ENCODE results near the gene XPR1.
A peak's percentile ranks its signal among the peaks of the same experiment; 100 is the strongest.

The XPR1 gene

GRCh38 chr1:180859306-180859705, 227.5 kb downstream of the XPR1 start:
- TF ChIP-seq POLR2AphosphoS5 (IDR thresholded peaks at IDR 0.05; ENCODE audit: low read depth, low read length), result no peak
- no peak for TF ChIP-seq SPI1 (IDR thresholded peaks at IDR 0.05; ENCODE audit: low read depth, low read length)
- TF ChIP-seq POU2F2 (IDR thresholded peaks at IDR 0.05; ENCODE audit: low read depth, low read length), result no peak
- TF ChIP-seq POLR2A (IDR thresholded peaks at IDR 0.05; ENCODE audit: low read depth, low read length), result no peak
- no peak for TF ChIP-seq PAX5 (IDR thresholded peaks at IDR 0.05; ENCODE audit: insufficient read depth, low read length, severe bottlenecking)
- TF ChIP-seq TAF1 (IDR thresholded peaks at IDR 0.05; ENCODE audit: low read depth, low read length), result no peak
- FAIRE-seq, result no peak

GRCh38 chr1:180860535-180860934, 228.7 kb downstream of the XPR1 start:
- DNase-seq (ENCODE audit: insufficient read length, low spot score) (no peak), FAIRE-seq (no peak)
- TF ChIP-seq POU2F2 (IDR thresholded peaks at IDR 0.05; ENCODE audit: low read depth, low read length) (no peak), POLR2AphosphoS5 (IDR thresholded peaks at IDR 0.05; ENCODE audit: low read depth, low read length) (no peak), PAX5 (IDR thresholded peaks at IDR 0.05; ENCODE audit: insufficient read depth, low read length, severe bottlenecking) (no peak), TAF1 (IDR thresholded peaks at IDR 0.05; ENCODE audit: low read depth, low read length) (no peak), POLR2A (IDR thresholded peaks at IDR 0.05; ENCODE audit: low read depth, low read length) (no peak), SPI1 (IDR thresholded peaks at IDR 0.05; ENCODE audit: low read depth, low read length) (no peak)

More at GRCh38 chr1:180859306-180859705, 227.5 kb downstream of the XPR1 start:
- no peak for DNase-seq (ENCODE audit: insufficient read length, low spot score)

- TF ChIP-seq POLR2A (IDR thresholded peaks at IDR 0.05; ENCODE audit: low read depth, low read length) (no peak), PAX5 (IDR thresholded peaks at IDR 0.05; ENCODE audit: insufficient read depth, low read length, severe bottlenecking) (no peak), TAF1 (IDR thresholded peaks at IDR 0.05; ENCODE audit: low read depth, low read length) (no peak), POLR2AphosphoS5 (IDR thresholded peaks at IDR 0.05; ENCODE audit: low read depth, low read length) (no peak), SPI1 (IDR thresholded peaks at IDR 0.05; ENCODE audit: low read depth, low read length) (no peak), POU2F2 (IDR thresholded peaks at IDR 0.05; ENCODE audit: low read depth, low read length) (no peak)
- FAIRE-seq, result peak; percentile 13
- no peak for DNase-seq (ENCODE audit: insufficient read length, low spot score)
These were observed 230.5 kb downstream of the XPR1 start for GRCh38 chr1:180862305-180862704.

DNA sequence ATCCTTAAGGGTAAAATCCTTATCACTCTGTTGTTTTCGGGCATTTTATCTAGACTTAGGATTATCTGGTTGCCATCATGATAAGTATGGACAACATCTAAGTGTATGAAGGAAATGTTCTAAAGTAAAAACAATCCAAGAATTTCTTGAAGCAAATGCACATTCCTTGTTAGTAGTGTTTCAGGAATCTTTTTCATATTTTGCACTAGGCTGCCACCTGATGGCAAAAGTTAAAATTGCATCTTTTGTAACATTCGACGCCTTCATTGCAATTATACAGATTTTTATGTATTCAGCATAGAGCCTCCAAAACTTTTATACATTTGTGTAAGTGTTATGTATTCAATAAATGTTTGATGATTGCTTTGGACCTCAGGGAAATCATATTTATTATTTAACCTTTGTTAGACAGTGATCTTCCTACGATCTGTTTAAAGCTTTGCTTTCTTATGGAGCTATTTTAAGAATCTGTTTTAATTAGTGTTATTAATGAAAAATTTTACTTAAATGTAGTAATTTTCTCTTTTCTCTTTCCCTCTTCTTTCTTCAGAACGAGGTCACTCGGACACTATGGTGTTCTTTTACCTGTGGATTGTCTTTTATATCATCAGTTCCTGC, 231.4 kb downstream of the XPR1 start:
- FAIRE-seq (peak; percentile 58), DNase-seq (ENCODE audit: insufficient read length, low spot score) (no peak)
- TF ChIP-seq POLR2A (IDR thresholded peaks at IDR 0.05; ENCODE audit: low read depth, low read length) (no peak), PAX5 (IDR thresholded peaks at IDR 0.05; ENCODE audit: insufficient read depth, low read length, severe bottlenecking) (no peak)

DNA sequence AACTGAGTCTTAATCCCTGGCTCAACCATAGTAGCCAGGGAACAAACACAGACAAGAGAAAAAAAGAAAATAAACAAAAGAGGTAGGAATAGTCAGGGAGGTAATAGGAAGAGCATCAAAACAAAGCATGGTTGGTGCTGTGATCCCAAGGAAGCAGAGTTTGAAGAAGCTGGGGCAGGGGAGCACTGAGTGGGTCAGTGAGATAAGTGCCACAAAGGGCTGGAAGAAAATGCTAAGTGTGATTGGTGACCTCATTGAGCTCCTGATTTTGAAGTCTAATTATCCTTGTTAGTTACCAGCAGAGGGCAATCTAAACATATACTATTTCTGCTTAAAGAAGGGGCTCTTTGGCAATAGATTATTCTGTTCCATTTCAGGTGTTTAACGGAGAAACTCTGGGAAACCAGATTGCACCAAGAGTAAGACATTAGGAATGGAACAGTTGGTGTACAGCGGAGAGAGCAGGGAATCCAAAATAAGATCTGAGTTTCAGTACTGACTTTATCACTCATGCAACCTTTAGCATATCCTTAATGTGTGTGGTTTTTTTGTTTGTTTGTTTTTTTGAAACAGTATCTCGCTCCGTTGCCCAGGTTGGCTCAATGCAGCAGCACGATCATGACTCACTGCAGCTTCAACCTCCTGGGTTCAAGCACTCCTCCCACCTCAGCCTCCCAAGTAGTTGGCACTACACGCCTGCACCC, 250.1 kb downstream of the XPR1 start:
- no peak for DNase-seq (ENCODE audit: insufficient read length, low spot score)
- FAIRE-seq, result peak; percentile 72
- TF ChIP-seq SPI1 (IDR thresholded peaks at IDR 0.05; ENCODE audit: low read depth, low read length) (no peak), POLR2A (IDR thresholded peaks at IDR 0.05; ENCODE audit: low read depth, low read length) (no peak), POU2F2 (IDR thresholded peaks at IDR 0.05; ENCODE audit: low read depth, low read length) (no peak), TAF1 (IDR thresholded peaks at IDR 0.05; ENCODE audit: low read depth, low read length) (no peak), PAX5 (IDR thresholded peaks at IDR 0.05; ENCODE audit: insufficient read depth, low read length, severe bottlenecking) (no peak), POLR2AphosphoS5 (IDR thresholded peaks at IDR 0.05; ENCODE audit: low read depth, low read length) (no peak)

DNA sequence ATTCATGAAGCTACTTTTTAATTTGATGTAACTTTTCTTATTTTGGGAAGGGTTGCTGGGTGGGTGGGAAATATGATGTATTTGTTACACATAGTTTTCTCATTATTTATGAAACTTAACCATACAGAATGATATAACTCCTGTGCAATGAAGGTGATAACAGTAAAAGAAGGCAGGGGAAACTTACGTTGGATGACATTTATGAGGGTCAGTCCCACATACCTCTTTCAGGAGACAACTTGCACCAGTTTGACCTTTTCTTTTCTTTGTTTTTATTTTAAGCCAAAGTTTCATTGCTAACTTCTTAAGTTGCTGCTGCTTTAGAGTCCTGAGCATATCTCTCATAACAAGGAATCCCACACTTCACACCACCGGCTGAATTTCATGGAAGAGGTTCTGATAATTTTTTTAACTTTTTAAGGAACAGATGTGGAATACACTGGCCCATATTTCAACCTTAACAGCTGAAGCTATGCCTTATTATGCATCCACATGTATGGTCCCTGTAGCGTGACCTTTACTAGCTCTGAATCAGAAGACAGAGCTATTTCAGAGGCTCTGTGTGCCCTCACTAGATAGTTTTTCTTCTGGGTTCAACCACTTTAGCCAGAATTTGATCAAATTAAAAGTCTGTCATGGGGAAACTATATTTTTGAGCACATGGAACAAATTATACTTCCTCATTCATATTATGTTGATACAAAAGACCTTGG, 252.9 kb downstream of the XPR1 start:
- TF ChIP-seq SPI1 (IDR thresholded peaks at IDR 0.05; ENCODE audit: low read depth, low read length) (no peak), POU2F2 (IDR thresholded peaks at IDR 0.05; ENCODE audit: low read depth, low read length) (no peak), TAF1 (IDR thresholded peaks at IDR 0.05; ENCODE audit: low read depth, low read length) (no peak), PAX5 (IDR thresholded peaks at IDR 0.05; ENCODE audit: insufficient read depth, low read length, severe bottlenecking) (no peak)
- DNase-seq (ENCODE audit: insufficient read length, low spot score), result no peak
- no peak for FAIRE-seq

DNA sequence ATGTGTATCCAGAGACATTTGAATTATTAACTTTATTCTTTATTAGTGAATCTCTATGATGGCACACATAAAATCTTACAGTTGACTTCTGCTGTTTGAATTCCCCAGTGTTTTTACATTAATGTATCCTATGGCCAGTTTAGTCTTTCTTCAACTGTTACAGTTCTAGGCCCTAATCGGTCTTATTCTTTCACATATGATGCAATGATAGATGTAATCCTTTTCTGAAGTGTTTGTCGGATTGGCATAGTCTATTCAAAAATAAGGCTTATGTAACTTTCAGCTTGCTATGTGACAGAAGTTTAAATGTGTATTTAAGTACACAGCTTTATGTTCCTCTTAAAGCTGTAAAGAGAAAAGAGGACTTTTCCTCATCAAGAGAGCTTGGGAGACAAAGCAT, 254.5 kb downstream of the XPR1 start:
- DNase-seq (ENCODE audit: insufficient read length, low spot score) (no peak), FAIRE-seq (no peak)

DNA sequence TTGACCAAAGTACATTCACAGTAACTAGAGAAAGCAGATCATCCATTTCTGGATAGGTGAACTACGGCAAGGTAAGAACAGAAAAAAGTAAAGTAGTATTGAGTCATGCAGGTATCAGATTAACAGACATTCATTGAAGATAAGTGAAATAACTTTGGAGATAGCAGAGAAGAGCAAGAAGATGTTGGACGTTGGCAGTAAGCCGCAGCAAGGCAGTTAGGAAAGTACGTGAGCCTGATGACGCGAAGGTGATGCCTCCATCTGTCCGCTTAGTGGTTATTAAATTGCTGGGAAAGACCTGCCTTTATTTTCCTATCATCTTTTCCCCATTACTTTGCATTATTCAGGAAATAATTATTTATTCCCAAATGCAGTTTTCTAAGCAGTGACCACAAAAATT, 256.0 kb downstream of the XPR1 start:
- peak; percentile 13 for FAIRE-seq
- no peak for TF ChIP-seq PAX5 (IDR thresholded peaks at IDR 0.05; ENCODE audit: insufficient read depth, low read length, severe bottlenecking)
- no peak for TF ChIP-seq POLR2AphosphoS5 (IDR thresholded peaks at IDR 0.05; ENCODE audit: low read depth, low read length)
- no peak for TF ChIP-seq POLR2A (IDR thresholded peaks at IDR 0.05; ENCODE audit: low read depth, low read length)
- TF ChIP-seq TAF1 (IDR thresholded peaks at IDR 0.05; ENCODE audit: low read depth, low read length), result no peak
- no peak for TF ChIP-seq POU2F2 (IDR thresholded peaks at IDR 0.05; ENCODE audit: low read depth, low read length)
- TF ChIP-seq SPI1 (IDR thresholded peaks at IDR 0.05; ENCODE audit: low read depth, low read length), result no peak
- no peak for DNase-seq (ENCODE audit: insufficient read length, low spot score)

More for the DNA sequence above, 254.5 kb downstream of the XPR1 start:
- TF ChIP-seq POLR2AphosphoS5 (IDR thresholded peaks at IDR 0.05; ENCODE audit: low read depth, low read length) (no peak), POU2F2 (IDR thresholded peaks at IDR 0.05; ENCODE audit: low read depth, low read length) (no peak), SPI1 (IDR thresholded peaks at IDR 0.05; ENCODE audit: low read depth, low read length) (no peak), POLR2A (IDR thresholded peaks at IDR 0.05; ENCODE audit: low read depth, low read length) (no peak), TAF1 (IDR thresholded peaks at IDR 0.05; ENCODE audit: low read depth, low read length) (no peak), PAX5 (IDR thresholded peaks at IDR 0.05; ENCODE audit: insufficient read depth, low read length, severe bottlenecking) (no peak)

DNA sequence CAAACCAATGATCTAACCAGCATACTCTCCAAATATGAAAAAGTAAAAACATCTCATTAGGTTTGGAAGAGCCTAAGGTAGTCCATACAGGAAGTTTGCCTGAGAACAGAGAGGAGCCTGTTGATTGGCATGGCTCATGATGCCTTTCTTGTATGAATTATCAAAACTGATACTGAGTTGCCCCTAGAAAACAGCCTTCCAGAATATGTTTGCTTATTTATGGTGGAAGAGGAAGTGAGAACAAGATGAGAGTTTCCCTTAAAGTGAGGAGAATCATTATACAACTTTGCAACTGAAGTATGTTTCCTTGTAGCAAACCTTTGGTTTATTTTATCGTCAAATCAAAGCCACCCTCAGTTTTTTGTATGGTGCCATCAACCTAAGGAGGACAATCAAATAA, 257.0 kb downstream of the XPR1 start:
- peak; percentile 91 for FAIRE-seq
- DNase-seq (ENCODE audit: insufficient read length, low spot score), result no peak
- TF ChIP-seq POU2F2 (IDR thresholded peaks at IDR 0.05; ENCODE audit: low read depth, low read length) (no peak), SPI1 (IDR thresholded peaks at IDR 0.05; ENCODE audit: low read depth, low read length) (peak; percentile 96), TAF1 (IDR thresholded peaks at IDR 0.05; ENCODE audit: low read depth, low read length) (no peak), POLR2A (IDR thresholded peaks at IDR 0.05; ENCODE audit: low read depth, low read length) (no peak)
